CD4-positive, alpha-beta T cell treated with Interleukin-21 for 1 hour (primary cell): ENCODE measurements around the gene MFSD12.

ENCODE experiments used
- DNase-seq: peaks from one replicate; pipeline ENCODE4 v3.0.0-alpha.2; 2020

MFSD12 gene

GRCh38 chr19:3555653-3556422 is 1.5 kb downstream of the MFSD12 start:
- DNase-seq = no peak

- peak; percentile 63 for DNase-seq
Measured at GRCh38 chr19:3554254-3555083, 2.9 kb downstream of the MFSD12 start.

- no peak for DNase-seq
Measured at GRCh38 chr19:3551792-3552095, 5.6 kb downstream of the MFSD12 start.

GRCh38 chr19:3550947-3551791 is 6.2 kb downstream of the MFSD12 start:
- no peak for DNase-seq

GRCh38 chr19:3549816-3550215 is 7.6 kb downstream of the MFSD12 start:
- no peak for DNase-seq

GRCh38 chr19:3548606-3549005 is 8.8 kb downstream of the MFSD12 start:
- no peak for DNase-seq

- no peak for DNase-seq
Measured at GRCh38 chr19:3547767-3548282, 9.6 kb downstream of the MFSD12 start.

GRCh38 chr19:3547301-3547731 is 10.1 kb downstream of the MFSD12 start:
- peak; percentile 30 for DNase-seq

GRCh38 chr19:3546119-3546518 is 11.3 kb downstream of the MFSD12 start:
- no peak for DNase-seq

GRCh38 chr19:3545669-3546034 is 11.7 kb downstream of the MFSD12 start:
- DNase-seq = no peak

- DNase-seq = peak; percentile 79
Measured at GRCh38 chr19:3544742-3545668, 12.4 kb downstream of the MFSD12 start.

GRCh38 chr19:3544058-3544376 is 13.4 kb downstream of the MFSD12 start:
- no peak for DNase-seq

- DNase-seq = no peak
Measured at GRCh38 chr19:3543150-3544057, 14.0 kb downstream of the MFSD12 start.

- DNase-seq = no peak
Measured at GRCh38 chr19:3539756-3540118, 17.6 kb downstream of the MFSD12 start.

GRCh38 chr19:3538965-3539755 is 18.2 kb downstream of the MFSD12 start, which contains the start of gene TEKTIP1:
Gene TEKTIP1, plus strand, starts transcription at chr19:3539174. Its CDS starts 4 bp downstream, at chr19:3539178.
- no peak for DNase-seq

GRCh38 chr19:3538258-3538929 is 19.0 kb downstream of the MFSD12 start:
- no peak for DNase-seq

- DNase-seq = no peak
Measured at GRCh38 chr19:3537438-3538240, 19.7 kb downstream of the MFSD12 start.

GRCh38 chr19:3537101-3537437 is 20.3 kb downstream of the MFSD12 start:
- DNase-seq = no peak
